ENCODE results near the gene IQSEC1. TPM values are rescaled to one million over a fixed set of nuclear protein-coding genes. Genes with fewer than 3 reads are reported as not detected.

IQSEC1 gene
- total and polyA plus RNA-seq, 10 of the 15 experiments (the other 5 are each of a cell fraction or from before 2014, with no cell fraction given) = 0.92 to 55.2 (median 8.5) TPM

DNA sequence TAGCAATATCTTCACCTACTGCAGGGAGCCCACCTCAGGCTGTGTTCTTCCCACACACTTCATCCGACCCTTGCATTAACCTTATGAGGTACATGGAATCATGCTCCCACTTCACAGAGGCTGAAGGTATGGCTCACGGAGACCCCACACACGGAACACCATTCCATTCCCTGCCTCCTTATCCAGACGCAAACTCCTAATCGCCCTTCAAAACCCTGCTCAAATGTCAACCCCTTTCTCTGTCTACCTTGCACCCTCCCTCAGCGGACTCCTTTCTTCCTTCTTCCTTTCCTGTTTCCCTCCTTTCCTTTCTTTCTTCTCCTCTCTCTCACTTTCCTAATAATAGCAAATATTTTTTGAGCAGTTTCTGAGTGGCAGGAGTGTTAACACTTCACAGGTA lies 23.8 kb downstream of the IQSEC1 start:
- Histone ChIP-seq H3K9ac (ENCODE audit: control insufficient read depth, insufficient read depth, low read length) (no peak overlapping the region), H3K27me3 (replicated peaks in 1 of 2; ENCODE audit: control insufficient read depth in 2 of 2, insufficient read depth in 2 of 2, low read length in 1 of 2) (no peaks in the 10 kb centered on the region), H3K4me2 (ENCODE audit: control insufficient read depth, insufficient read depth) (no peak overlapping the region), H3K27ac (ENCODE audit: control insufficient read depth, insufficient read depth) (no peak overlapping the region), H4K20me1 (ENCODE audit: control insufficient read depth, insufficient read depth) (no peaks in the 10 kb centered on the region), H2AFZ (ENCODE audit: control insufficient read depth, low read depth, low read length) (no peak overlapping the region), H3K9me3 (replicated peaks; ENCODE audit: control insufficient read depth, insufficient read depth, low read length) (no peaks in the 10 kb centered on the region), H3K4me1 (ENCODE audit: control insufficient read depth, insufficient read depth, low read length) (peaks cover 32% of the 10 kb centered on the region), H3K79me2 (ENCODE audit: control insufficient read depth, insufficient read depth, low read length) (peaks cover 3% of the 10 kb centered on the region), H3K4me3 (no peak overlapping the region), H3K36me3 (ENCODE audit: control insufficient read depth in 2 of 2, insufficient read depth in 2 of 2, low read length in 1 of 2) (no peaks in the 10 kb centered on the region; a peak in 1 of 4 replicates)
- FAIRE-seq (no peak), ATAC-seq (no peak), DNase-seq (ENCODE audit: low read depth, low spot score) (no peak)
- RAD21 ChIA-PET (ENCODE audit: unreplicated experiment) = interaction anchor here (1.4 kb wide), 1 partner anchor 44 kb away, joined by 4 read pairs; no protein-coding TSS in a partner anchor
- intact Hi-C loops (cut with micrococcal nuclease; ENCODE audit: unreplicated experiment) (no loop called here), in situ Hi-C loops (cut with MboI) (no loop called here)
- POLR2A ChIA-PET = interaction anchor here (5.6 to 6.9 kb wide), 2 partner anchors 27 to 37 kb away, joined by 58 to 84 read pairs; no protein-coding TSS in a partner anchor
- SMC1A ChIA-PET (ENCODE audit: uncharacterized antibody, unreplicated experiment) = interaction anchor here (1.1 to 4.5 kb wide), 3 partner anchors 15 to 44 kb away, joined by 3 to 51 read pairs (median 4); no protein-coding TSS in a partner anchor
- 96% methylated on average over 6 of the region's 6 CpGs for WGBS (ENCODE audit: insufficient coverage, insufficient replicate concordance, low lambda C conversion rate, missing lambda C conversion rate)
- no TSS peak for BruUV-seq (replicated peaks)
- CTCF ChIA-PET = interaction anchor here (1.0 to 1.6 kb wide), 4 partner anchors 15 to 182 kb away, joined by 3 to 4 read pairs (median 3); no protein-coding TSS in a partner anchor
- TF ChIP-seq, protein P1, sequence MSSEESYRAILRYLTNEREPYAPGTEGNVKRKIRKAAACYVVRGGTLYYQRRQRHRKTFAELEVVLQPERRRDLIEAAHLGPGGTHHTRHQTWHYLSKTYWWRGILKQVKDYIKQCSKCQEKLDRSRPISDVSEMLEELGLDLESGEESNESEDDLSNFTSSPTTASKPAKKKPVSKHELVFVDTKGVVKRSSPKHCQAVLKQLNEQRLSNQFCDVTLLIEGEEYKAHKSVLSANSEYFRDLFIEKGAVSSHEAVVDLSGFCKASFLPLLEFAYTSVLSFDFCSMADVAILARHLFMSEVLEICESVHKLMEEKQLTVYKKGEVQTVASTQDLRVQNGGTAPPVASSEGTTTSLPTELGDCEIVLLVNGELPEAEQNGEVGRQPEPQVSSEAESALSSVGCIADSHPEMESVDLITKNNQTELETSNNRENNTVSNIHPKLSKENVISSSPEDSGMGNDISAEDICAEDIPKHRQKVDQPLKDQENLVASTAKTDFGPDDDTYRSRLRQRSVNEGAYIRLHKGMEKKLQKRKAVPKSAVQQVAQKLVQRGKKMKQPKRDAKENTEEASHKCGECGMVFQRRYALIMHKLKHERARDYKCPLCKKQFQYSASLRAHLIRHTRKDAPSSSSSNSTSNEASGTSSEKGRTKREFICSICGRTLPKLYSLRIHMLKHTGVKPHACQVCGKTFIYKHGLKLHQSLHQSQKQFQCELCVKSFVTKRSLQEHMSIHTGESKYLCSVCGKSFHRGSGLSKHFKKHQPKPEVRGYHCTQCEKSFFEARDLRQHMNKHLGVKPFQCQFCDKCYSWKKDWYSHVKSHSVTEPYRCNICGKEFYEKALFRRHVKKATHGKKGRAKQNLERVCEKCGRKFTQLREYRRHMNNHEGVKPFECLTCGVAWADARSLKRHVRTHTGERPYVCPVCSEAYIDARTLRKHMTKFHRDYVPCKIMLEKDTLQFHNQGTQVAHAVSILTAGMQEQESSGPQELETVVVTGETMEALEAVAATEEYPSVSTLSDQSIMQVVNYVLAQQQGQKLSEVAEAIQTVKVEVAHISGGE (CRISPR knock-in tag; IDR thresholded peaks at IDR 0.05) = no peak
- TF ChIP-seq ZNF384 (IDR thresholded peaks at IDR 0.05; ENCODE audit: borderline replicate concordance, low read depth, low read length) = no peak
- no peak for TF ChIP-seq LARP7 (IDR thresholded peaks at IDR 0.05)
- no peak for TF ChIP-seq ZBED1 (IDR thresholded peaks at IDR 0.05; ENCODE audit: borderline replicate concordance)
- no peak for TF ChIP-seq POU2F2 (IDR thresholded peaks at IDR 0.05; ENCODE audit: borderline replicate concordance, low read depth, low read length)
- no peak for TF ChIP-seq TCF12 (IDR thresholded peaks at IDR 0.05; ENCODE audit: low read depth, low read length)
- no peak for TF ChIP-seq RB1 (IDR thresholded peaks at IDR 0.05; ENCODE audit: borderline replicate concordance)
- TF ChIP-seq POLR2A (IDR thresholded peaks at IDR 0.05; ENCODE audit: low read depth, low read length) = no peak
- no peak for TF ChIP-seq MYB (IDR thresholded peaks at IDR 0.05; ENCODE audit: borderline replicate concordance, low read depth, low read length)
- TF ChIP-seq, protein P2, sequence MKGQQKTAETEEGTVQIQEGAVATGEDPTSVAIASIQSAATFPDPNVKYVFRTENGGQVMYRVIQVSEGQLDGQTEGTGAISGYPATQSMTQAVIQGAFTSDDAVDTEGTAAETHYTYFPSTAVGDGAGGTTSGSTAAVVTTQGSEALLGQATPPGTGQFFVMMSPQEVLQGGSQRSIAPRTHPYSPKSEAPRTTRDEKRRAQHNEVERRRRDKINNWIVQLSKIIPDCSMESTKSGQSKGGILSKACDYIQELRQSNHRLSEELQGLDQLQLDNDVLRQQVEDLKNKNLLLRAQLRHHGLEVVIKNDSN (IDR thresholded peaks at IDR 0.05; ENCODE audit: borderline replicate concordance, extremely low read length, insufficient read depth, low read depth, low read length) = no peak
- no peak for TF ChIP-seq ZNF622 (IDR thresholded peaks at IDR 0.05)
- no peak for TF ChIP-seq CREB1 (IDR thresholded peaks at IDR 0.05; ENCODE audit: low read depth)
- TF ChIP-seq, protein P3, sequence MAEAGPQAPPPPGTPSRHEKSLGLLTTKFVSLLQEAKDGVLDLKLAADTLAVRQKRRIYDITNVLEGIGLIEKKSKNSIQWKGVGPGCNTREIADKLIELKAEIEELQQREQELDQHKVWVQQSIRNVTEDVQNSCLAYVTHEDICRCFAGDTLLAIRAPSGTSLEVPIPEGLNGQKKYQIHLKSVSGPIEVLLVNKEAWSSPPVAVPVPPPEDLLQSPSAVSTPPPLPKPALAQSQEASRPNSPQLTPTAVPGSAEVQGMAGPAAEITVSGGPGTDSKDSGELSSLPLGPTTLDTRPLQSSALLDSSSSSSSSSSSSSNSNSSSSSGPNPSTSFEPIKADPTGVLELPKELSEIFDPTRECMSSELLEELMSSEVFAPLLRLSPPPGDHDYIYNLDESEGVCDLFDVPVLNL (IDR thresholded peaks at IDR 0.05; ENCODE audit: low read depth, low read length) = no peak
- TF ChIP-seq, protein P4, sequence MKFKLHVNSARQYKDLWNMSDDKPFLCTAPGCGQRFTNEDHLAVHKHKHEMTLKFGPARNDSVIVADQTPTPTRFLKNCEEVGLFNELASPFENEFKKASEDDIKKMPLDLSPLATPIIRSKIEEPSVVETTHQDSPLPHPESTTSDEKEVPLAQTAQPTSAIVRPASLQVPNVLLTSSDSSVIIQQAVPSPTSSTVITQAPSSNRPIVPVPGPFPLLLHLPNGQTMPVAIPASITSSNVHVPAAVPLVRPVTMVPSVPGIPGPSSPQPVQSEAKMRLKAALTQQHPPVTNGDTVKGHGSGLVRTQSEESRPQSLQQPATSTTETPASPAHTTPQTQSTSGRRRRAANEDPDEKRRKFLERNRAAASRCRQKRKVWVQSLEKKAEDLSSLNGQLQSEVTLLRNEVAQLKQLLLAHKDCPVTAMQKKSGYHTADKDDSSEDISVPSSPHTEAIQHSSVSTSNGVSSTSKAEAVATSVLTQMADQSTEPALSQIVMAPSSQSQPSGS (IDR thresholded peaks at IDR 0.05; ENCODE audit: low read length) = no peak
- TF ChIP-seq CHD1 (IDR thresholded peaks at IDR 0.05; ENCODE audit: low read depth, low read length) = no peak
- TF ChIP-seq, protein P5, sequence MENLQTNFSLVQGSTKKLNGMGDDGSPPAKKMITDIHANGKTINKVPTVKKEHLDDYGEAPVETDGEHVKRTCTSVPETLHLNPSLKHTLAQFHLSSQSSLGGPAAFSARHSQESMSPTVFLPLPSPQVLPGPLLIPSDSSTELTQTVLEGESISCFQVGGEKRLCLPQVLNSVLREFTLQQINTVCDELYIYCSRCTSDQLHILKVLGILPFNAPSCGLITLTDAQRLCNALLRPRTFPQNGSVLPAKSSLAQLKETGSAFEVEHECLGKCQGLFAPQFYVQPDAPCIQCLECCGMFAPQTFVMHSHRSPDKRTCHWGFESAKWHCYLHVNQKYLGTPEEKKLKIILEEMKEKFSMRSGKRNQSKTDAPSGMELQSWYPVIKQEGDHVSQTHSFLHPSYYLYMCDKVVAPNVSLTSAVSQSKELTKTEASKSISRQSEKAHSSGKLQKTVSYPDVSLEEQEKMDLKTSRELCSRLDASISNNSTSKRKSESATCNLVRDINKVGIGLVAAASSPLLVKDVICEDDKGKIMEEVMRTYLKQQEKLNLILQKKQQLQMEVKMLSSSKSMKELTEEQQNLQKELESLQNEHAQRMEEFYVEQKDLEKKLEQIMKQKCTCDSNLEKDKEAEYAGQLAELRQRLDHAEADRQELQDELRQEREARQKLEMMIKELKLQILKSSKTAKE (IDR thresholded peaks at IDR 0.05; ENCODE audit: low read depth, poor library complexity, severe bottlenecking) = no peak
- TF ChIP-seq PAX5 (IDR thresholded peaks at IDR 0.05; ENCODE audit: borderline replicate concordance, low read depth, low read length) = no peak

Data from GM12878 (cell line).